GM18861 (cell line): ENCODE results near the gene MGAT2.
"Not testable (repeated sequence)": the region's sequence is repeated elsewhere in the genome, so short reads cannot be mapped to it uniquely, and the experiment has no call there.

Experiments used
- ATAC-seq: cut with Tn5 transposase; IDR thresholded peaks from one replicate; pipeline ENCODE4 v1.9.1; 2021; ENCODE audit not compliant: unreplicated experiment

MGAT2 gene

GRCh38 chr14:49620182-49621113, at the start of gene MGAT2, which contains the start of gene RPL36AL:
Gene MGAT2 (plus strand): TSS chr14:49620799. CDS start chr14:49621269, 470 bp downstream.
Gene RPL36AL (minus strand): TSS chr14:49620626. CDS start chr14:49619104, 1,522 bp downstream.
- peak; percentile 90 for ATAC-seq

- ATAC-seq: no peak
Observed at GRCh38 chr14:49574038-49574437, 46.6 kb upstream of the MGAT2 start.

- ATAC-seq: no peak
Observed at GRCh38 chr14:49578141-49578540, 42.5 kb upstream of the MGAT2 start.

- no peak for ATAC-seq
Observed at GRCh38 chr14:49579841-49580240, 40.8 kb upstream of the MGAT2 start.

GRCh38 chr14:49581209-49582112, 39.1 kb upstream of the MGAT2 start:
- ATAC-seq: no peak

GRCh38 chr14:49582113-49582977, 38.3 kb upstream of the MGAT2 start:
- no peak for ATAC-seq

- ATAC-seq: no peak
Observed at GRCh38 chr14:49583629-49584028, 37.0 kb upstream of the MGAT2 start.

GRCh38 chr14:49584058-49584457, 36.5 kb upstream of the MGAT2 start:
- no peak for ATAC-seq

- not testable (repeated sequence) for ATAC-seq
Observed at GRCh38 chr14:49584981-49585640, 35.5 kb upstream of the MGAT2 start.

GRCh38 chr14:49585803-49586672, 34.6 kb upstream of the MGAT2 start, which contains the start of gene RPS29:
Gene RPS29 (minus strand): TSS chr14:49586380. CDS start chr14:49586346, 34 bp downstream.
- peak; percentile 91 for ATAC-seq

- peak; percentile 30 for ATAC-seq
Observed at GRCh38 chr14:49586673-49587460, 33.7 kb upstream of the MGAT2 start.

GRCh38 chr14:49589387-49589786, 31.2 kb upstream of the MGAT2 start:
- ATAC-seq: no peak

GRCh38 chr14:49593016-49593415, 27.6 kb upstream of the MGAT2 start:
- ATAC-seq: no peak

- peak; percentile 25 for ATAC-seq
Observed at GRCh38 chr14:49594347-49595091, 26.1 kb upstream of the MGAT2 start.

GRCh38 chr14:49598189-49598484, 22.5 kb upstream of the MGAT2 start:
- no peak for ATAC-seq

GRCh38 chr14:49598485-49599300, 21.9 kb upstream of the MGAT2 start, which contains the start of gene LRR1:
Gene LRR1 (plus strand): TSS chr14:49598940. CDS start chr14:49599021, 81 bp downstream.
- peak; percentile 43 for ATAC-seq

GRCh38 chr14:49607583-49607982, 13.0 kb upstream of the MGAT2 start:
- no peak for ATAC-seq
